HL-60 (cell line): ENCODE measurements around the gene CACNA1C.
A peak's percentile ranks its signal among the peaks of the same experiment; 100 is the strongest.

ENCODE experiments used
- DNase-seq, 2 experiments: peaks; one replicate each; pipeline ENCODE4 v3.0.0-alpha.2; 2010 to 2020; ENCODE audit warnings: low read depth in 1 of 2, low spot score in 1 of 2
- H3K27ac ChIP-seq: fragments of 250-450 bp; sonication (Bioruptor Pico); replicated peaks from 2 replicates; pipeline ENCODE4 v1.5.1; 2020; ENCODE audit warnings: mild to moderate bottlenecking, moderate library complexity
- H3K27me3 ChIP-seq: fragments of 250-450 bp; sonication (Bioruptor Pico); 2 replicates; pipeline ENCODE4 v1.5.1; 2021; ENCODE audit warnings: mild to moderate bottlenecking, moderate library complexity; ENCODE audit not compliant: insufficient read depth, poor library complexity, severe bottlenecking
- H3K4me3 ChIP-seq: replicated peaks from 2 replicates; pipeline ENCODE4 v1.5.1; 2011; ENCODE audit warnings: mild to moderate bottlenecking, control low read depth, low read length; ENCODE audit not compliant: insufficient read depth
- CTCF ChIP-seq: IDR thresholded peaks from one replicate; pipeline ENCODE4 v1.5.1; 2011; ENCODE audit warnings: low read length, control low read depth, inconsistent platforms; ENCODE audit not compliant: insufficient read depth
- GABPA ChIP-seq: IDR thresholded peaks from 2 replicates; pipeline ENCODE4 v1.6.1; 2012; ENCODE audit warnings: low read depth
- POLR2AphosphoS5 ChIP-seq: IDR thresholded peaks from 2 replicates; pipeline ENCODE4 v1.6.1; 2012; ENCODE audit warnings: low read depth
- SPI1 ChIP-seq: IDR thresholded peaks from 2 replicates; pipeline ENCODE4 v1.6.1; 2012; ENCODE audit warnings: low read depth, mild to moderate bottlenecking, borderline replicate concordance
- TF ChIP-seq, protein P1 (sequence below): IDR thresholded peaks from 2 replicates; pipeline ENCODE4 v1.6.1; 2012; ENCODE audit warnings: low read depth; ENCODE audit not compliant: insufficient replicate concordance

CACNA1C gene

DNA sequence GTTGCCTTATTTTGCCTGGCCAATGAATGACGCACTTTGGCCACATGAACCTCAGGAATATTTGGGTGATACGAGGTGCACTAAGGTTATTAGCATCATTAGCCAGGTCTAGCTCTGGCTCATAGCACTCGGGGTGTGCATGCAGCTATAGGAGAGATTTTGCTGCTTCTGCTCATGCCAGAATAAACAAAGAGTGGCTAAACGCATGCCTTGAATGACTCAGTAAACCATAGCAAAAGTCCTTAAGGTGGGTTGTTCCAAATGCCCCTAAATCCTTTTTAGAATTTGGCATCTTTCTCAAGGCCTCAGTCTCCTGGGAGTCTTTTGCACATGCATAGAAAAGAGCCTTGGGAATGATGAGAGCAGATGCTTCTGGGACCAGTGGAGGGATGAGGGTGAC is 398.2 kb downstream of the CACNA1C start:
- Histone ChIP-seq H3K4me3 (no peak overlapping the region), H3K27ac (no peak overlapping the region), H3K27me3 (no peaks in the 10 kb centered on the region)
- DNase-seq = no peak
- TF ChIP-seq CTCF (no peak), POLR2AphosphoS5 (no peak), GABPA (no peak), SPI1 (no peak)
- TF ChIP-seq, protein P1, sequence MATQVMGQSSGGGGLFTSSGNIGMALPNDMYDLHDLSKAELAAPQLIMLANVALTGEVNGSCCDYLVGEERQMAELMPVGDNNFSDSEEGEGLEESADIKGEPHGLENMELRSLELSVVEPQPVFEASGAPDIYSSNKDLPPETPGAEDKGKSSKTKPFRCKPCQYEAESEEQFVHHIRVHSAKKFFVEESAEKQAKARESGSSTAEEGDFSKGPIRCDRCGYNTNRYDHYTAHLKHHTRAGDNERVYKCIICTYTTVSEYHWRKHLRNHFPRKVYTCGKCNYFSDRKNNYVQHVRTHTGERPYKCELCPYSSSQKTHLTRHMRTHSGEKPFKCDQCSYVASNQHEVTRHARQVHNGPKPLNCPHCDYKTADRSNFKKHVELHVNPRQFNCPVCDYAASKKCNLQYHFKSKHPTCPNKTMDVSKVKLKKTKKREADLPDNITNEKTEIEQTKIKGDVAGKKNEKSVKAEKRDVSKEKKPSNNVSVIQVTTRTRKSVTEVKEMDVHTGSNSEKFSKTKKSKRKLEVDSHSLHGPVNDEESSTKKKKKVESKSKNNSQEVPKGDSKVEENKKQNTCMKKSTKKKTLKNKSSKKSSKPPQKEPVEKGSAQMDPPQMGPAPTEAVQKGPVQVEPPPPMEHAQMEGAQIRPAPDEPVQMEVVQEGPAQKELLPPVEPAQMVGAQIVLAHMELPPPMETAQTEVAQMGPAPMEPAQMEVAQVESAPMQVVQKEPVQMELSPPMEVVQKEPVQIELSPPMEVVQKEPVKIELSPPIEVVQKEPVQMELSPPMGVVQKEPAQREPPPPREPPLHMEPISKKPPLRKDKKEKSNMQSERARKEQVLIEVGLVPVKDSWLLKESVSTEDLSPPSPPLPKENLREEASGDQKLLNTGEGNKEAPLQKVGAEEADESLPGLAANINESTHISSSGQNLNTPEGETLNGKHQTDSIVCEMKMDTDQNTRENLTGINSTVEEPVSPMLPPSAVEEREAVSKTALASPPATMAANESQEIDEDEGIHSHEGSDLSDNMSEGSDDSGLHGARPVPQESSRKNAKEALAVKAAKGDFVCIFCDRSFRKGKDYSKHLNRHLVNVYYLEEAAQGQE = no peak

GRCh38 chr12:2451497-2451896 is 398.7 kb downstream of the CACNA1C start:
- H3K27me3 ChIP-seq = no peaks in the 10 kb centered on the region
- H3K4me3 ChIP-seq = no peak overlapping the region
- no peak overlapping the region for H3K27ac ChIP-seq
- DNase-seq = no peak
- TF ChIP-seq GABPA (no peak), SPI1 (no peak), POLR2AphosphoS5 (no peak), CTCF (no peak)
- TF ChIP-seq, protein P1 = no peak

GRCh38 chr12:2453076-2453760 is 400.4 kb downstream of the CACNA1C start:
- H3K27me3 ChIP-seq = no peaks in the 10 kb centered on the region
- TF ChIP-seq GABPA = no peak
- TF ChIP-seq SPI1 = no peak
- no peak for TF ChIP-seq POLR2AphosphoS5
- TF ChIP-seq, protein P1 = no peak
- no peak for TF ChIP-seq CTCF
- peak in 1 of 2 experiments; percentile 33 for DNase-seq
- peak overlapping the region; percentile 22; the same call in 1 of the 2 replicates for H3K27ac ChIP-seq
- no peak overlapping the region for H3K4me3 ChIP-seq
